ENCODE results near the gene FOXO3.

DNA sequence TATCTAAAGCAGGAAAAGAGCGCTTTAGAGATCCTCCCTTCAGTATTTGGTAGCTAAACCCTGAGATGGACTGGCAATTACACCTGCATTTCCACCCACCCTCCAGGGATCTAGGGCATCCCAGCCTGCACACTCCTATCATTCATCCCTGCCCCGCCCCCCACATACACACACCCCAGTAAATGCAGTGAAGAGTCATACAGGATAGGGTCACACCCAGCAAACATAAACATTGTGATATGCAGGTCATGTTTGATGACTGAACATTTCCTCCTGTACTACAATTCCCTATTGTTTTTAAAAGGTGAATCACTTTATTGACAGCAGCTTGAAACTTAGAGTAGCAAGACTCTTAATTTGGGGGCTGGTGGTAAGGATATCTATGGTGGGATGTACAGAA lies 112.9 kb downstream of the FOXO3 start:
- TF ChIP-seq CTCF (optimal IDR thresholded peaks at IDR 0.05 in 1 of 3, IDR thresholded peaks at IDR 0.05 in 1 of 3, conservative IDR thresholded peaks at IDR 0.05 in 1 of 3; ENCODE audit: extremely low read depth in 1 of 3, insufficient read depth in 2 of 3, low read length in 3 of 3) (no peak), EZH2 (IDR thresholded peaks at IDR 0.05; ENCODE audit: low read length) (no peak)
